HG02852 (cell line): ENCODE measurements around the gene TCEAL4.

Source experiments
- ATAC-seq: cut with Tn5 transposase; IDR thresholded peaks from one replicate; pipeline ENCODE4 v1.9.1; 2021; ENCODE audit warnings: mild to moderate bottlenecking, moderate library complexity; ENCODE audit not compliant: unreplicated experiment

The TCEAL4 gene

GRCh38 chrX:103585411-103586313 lies at the start of gene TCEAL4:
TSS of gene TCEAL4 (plus strand) at chrX:103585515. CDS start at chrX:103586676, 1,161 bp downstream.
- ATAC-seq: peak; percentile 84

GRCh38 chrX:103536071-103536470 lies 49.2 kb upstream of the TCEAL4 start:
- ATAC-seq: no peak

DNA sequence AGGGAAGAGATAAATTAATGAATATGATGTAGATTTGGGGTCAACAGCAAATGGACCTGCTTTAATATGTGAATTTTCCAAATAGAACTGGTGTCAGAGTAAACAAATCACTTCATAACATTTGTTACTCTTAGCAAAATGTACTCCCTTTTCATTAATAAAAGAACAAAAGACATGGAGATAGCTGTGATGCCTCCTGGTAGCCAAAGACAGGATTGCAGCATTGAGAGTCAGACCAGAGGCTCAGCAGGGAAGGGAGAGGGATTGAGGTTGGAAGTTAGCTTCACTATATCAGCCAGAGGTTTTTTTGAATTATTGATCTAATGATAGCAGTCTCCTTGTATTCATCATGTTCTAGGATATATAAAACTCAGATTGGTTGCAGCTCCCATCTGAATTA lies 48.6 kb upstream of the TCEAL4 start:
- ATAC-seq: no peak

DNA sequence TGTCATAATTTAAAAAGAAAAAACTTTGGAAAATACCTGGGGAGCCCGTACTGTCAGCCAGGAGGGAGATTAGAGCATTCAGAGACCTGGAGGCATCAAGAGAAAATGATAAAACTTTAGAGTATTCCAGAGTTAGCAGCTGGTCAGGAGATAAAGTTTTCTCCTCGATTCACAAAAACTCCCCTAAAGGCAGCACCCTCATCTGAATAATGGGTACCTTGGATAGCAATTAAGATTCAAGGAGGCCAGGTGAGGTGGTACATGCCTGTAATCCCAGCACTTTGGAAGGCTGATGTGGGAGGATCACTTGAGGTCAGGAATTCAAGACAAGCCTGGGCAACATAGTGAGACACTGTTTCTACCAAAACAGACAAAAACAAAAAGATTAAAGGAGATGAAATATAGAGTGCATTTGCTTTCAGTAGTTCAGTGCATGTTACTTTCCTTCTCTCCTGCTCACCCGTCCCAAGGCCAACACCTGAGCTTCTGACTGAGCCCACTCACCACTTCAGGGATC lies 47.4 kb upstream of the TCEAL4 start:
- no peak for ATAC-seq

DNA sequence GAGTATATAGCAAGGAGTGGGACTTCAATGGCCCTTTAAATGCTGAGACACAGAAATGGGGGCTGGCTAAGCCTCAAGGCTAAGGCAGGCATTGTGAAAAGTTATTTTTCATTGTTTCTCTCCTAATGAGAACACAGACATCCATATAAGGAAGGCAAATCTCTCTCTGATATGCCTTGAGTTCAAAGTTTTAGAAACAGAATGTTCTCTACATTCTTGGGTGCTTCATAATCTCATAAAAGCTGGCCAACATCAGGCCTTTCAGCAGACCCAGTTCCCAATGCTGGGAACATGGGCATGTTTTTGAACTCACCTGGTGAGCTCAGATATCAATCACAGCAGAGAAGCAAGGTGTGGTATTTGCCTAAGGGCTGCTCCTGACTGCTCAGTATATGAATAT lies 46.6 kb upstream of the TCEAL4 start:
- no peak for ATAC-seq

- no peak for ATAC-seq
Measured at GRCh38 chrX:103539695-103540094, 45.6 kb upstream of the TCEAL4 start.

DNA sequence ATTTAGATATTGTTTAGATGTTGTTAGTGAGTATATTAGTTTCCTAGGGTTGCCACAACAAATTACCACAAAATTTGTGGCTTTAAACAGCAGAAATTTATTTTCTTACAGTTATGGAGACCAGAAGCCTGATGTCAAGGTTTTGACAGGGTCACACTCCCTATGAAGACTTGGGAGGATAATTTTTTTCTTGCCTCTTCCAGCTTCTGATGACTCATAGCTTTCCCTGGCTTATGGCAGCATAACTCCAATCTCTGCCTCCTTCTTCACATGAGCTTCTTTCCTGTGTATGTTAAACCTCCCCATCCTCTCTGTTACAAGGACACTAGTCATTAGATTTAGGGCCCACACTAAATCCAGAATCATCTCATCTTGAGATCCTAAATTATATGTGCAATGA lies 45.2 kb upstream of the TCEAL4 start:
- ATAC-seq: no peak

DNA sequence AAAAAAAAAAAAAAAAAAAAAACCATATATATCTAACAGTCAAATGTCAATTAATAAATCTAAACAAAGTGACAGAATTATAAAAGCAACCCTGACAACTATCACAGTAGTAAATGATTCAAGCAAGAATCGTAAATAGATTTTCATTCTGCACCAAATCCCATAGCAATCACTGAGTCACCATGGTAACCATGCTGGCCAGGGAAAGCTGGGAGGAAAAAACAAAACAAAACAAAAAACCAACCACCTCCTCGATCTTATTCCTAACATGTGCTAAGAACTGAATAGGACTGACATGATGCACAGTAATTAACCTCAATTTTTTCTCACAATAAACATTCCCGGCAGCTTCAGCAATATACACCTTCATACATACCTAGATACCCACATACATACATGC lies 35.4 kb upstream of the TCEAL4 start:
- ATAC-seq: no peak

- no peak for ATAC-seq
Measured at GRCh38 chrX:103550415-103551051, 34.8 kb upstream of the TCEAL4 start.

- no peak for ATAC-seq
Measured at GRCh38 chrX:103552236-103552635, 33.1 kb upstream of the TCEAL4 start.

- ATAC-seq: peak; percentile 97
Measured at GRCh38 chrX:103554687-103555424, 30.5 kb upstream of the TCEAL4 start.

DNA sequence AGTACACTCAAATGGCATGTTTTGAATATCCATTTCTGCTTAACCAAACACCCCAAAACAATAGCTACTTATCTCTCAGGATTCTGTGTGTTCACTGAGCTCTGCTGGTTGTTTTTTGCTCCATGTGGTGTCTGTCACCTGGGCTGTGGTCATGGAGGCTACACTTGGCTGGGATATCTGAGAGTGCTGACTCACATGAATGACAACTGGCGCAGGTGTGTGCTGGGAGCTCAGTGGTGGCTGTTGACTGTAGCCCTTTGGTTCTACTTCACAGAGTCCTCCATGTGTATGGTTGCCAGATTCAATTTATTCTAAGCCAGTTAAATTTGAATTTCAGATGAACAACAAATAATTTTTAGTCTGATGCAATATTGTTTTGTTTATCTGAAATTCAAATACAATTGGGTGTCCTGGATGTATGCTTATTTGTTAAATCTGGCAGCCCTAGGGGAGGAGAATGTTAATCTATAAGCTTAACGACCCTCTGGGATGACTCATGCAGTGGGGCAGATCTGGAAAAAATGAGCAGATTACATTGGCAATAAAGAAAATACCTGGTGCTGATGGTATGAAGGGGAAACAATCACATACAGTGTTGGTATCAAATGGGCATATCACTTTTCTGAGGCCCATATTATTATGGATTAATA lies 28.2 kb upstream of the TCEAL4 start:
- ATAC-seq: no peak

- no peak for ATAC-seq
Measured at GRCh38 chrX:103560256-103560655, 25.1 kb upstream of the TCEAL4 start.

DNA sequence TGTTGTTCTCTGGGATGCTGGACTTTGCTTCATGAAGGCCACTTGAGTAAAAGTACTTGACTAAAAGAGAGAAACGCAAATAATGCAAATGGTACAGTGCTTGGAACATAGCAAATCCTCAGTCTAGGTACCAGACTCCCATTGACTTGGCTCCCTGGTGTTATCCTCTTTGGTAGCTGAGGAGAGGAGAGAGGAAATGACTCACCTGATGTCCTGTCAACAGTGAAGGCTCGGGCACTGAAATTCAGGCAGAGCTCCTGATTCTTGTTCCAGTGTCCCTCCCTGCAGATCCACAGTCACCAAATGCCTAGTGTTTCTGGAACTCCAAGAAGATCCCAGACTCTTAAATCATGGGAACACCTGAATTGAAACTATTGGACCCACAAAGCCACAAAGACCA lies 22.5 kb upstream of the TCEAL4 start:
- no peak for ATAC-seq

GRCh38 chrX:103565197-103565596 lies 20.1 kb upstream of the TCEAL4 start:
- ATAC-seq: peak; percentile 77

DNA sequence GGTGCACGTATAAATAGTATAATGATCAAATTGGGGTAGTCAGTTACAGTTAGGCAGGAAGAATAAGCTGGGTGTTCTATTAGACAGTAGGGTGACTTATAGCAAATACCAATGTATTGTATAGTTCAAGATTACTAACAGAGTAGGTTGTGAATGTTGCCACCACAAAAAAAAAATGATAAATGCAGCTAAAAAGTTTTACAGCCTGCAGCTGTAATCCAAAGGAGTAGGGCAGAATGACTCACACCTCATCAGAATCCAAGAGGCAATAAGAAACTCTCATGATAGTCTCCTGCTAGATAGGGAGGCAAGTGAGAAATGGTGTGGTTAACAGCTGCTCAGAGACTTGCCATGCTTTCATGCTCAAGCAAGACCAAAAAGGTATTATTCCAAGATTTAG lies 19.6 kb upstream of the TCEAL4 start:
- ATAC-seq: peak; percentile 32

- ATAC-seq: no peak
Measured at GRCh38 chrX:103571121-103571520, 14.2 kb upstream of the TCEAL4 start.

GRCh38 chrX:103571726-103572125 lies 13.6 kb upstream of the TCEAL4 start:
- ATAC-seq: no peak

DNA sequence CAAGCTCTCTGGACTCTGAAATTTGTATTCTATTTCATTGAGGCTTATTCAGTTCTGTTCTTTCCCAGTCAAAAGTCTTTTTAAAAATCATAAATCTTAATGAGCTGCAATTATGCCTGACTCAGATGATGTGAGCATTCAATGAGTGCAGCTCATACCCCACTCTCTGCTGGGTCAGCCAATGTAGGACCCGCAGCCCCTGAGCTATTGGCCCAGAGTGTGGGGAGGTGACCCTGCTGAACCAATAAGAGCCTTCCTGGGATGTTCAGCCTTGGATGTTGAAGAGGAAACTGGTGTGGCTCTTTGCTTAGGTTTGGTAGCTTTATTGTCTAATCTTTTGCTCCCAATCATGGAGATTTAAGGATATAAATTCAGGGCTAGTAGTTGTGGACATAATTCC lies 12.1 kb upstream of the TCEAL4 start:
- ATAC-seq: no peak

DNA sequence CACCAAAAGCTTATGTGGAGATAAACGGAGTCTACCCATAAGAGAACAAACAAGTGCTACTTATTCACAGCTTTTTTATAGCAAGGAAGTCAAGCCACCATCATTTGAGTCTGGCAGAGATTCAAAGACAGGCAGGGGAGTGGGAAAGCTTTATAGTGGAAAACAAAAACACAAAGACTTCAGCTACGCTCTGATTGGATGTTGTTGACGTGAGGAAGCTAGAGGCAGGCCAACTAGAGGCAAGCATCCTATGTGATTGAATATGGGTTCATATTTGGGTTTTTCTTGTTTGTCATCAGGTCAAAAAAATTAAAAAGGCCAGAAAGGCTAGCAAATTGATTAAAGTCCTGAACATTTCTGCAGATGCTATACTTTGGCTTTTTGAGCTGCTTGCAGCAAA lies 719 bp upstream of the TCEAL4 start:
- no peak for ATAC-seq

- ATAC-seq: no peak
Measured at GRCh38 chrX:103586314-103586646, 965 bp downstream of the TCEAL4 start.
